CD4-positive, alpha-beta T cell treated with Interleukin-17A for 4 hours (primary cell): ENCODE data around the gene PIGZ.

Experiments used
- DNase-seq: peaks from one replicate; pipeline ENCODE4 v3.0.0-alpha.2; 2020; ENCODE audit warnings: mixed read lengths

Gene PIGZ

DNA sequence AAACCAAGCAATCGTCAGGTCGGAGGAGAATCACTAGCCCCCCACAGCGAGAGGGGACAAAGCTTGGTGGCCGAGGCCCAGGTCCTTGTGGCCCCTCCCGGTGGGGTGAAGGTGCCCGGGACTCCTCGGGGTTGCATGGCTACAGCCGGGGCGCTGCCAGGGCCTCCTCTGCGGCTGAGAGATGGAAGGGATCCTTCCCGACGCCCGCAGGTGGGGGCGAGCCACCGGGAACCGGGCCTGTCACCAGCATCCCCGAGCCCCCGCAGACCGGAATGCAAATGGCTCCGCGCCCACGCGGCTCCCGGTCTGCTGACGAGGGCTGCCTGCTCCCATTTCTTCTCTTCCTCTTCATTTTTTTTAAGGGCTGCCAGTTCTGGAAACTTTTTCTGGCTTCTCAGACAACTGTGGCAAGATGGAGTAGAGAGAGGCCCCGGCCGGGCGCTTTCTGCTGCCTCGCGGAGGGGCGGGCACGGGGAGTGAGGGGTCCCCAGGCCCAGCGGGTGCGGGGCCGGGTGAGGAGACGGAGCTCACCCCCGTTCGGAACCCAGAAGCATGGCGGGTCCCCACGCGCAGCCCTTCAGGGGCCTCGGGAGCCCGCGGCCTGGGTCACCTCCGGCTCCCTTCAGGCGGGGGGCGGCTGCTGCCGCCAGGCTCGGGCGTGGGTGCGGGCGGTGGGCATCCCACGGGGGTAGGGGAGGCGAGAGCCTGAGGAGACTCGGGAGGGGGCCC is 33.5 kb upstream of the PIGZ start:
- no peak for DNase-seq

DNA sequence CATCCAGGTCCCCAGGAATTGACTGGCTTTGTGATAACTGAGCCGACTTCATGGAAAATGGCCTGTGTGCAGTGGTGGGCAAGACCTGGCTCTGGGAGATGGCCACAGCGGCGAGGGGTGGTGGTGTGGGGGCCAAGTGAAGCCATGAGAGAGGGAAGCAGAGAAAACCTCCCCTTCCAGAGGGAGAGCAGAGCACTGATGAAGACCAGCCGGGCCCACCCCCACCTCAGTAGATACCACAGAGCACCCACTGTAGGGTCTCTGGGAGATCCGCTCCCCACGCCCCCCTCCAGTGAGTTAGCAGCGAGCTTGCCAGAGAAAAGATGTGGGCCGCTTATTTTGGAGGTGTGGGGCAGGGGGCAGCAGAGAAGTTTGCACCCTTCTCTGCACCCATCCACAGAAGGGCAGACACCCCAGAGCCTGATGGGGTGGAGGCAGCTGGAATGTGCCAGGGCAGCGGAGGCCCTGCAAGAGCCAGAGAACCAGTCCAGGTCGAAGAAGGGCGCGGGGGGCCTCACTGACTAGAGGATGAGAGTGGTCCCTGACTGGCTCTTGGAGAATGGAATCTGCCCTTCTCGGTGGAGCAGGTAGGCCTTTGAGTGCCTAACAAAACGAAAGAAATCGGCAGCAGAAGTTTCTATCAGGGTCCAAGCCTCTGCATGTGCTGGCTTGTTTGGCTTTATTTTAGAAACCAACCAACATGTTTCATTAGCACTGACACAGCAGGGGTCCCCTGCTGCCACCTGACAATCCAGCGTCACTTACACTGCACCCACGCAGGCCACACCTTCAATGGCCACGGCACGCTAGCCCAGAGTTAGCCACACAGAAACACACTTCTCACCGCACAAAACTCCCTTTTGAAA is 32.7 kb upstream of the PIGZ start:
- no peak for DNase-seq

DNA sequence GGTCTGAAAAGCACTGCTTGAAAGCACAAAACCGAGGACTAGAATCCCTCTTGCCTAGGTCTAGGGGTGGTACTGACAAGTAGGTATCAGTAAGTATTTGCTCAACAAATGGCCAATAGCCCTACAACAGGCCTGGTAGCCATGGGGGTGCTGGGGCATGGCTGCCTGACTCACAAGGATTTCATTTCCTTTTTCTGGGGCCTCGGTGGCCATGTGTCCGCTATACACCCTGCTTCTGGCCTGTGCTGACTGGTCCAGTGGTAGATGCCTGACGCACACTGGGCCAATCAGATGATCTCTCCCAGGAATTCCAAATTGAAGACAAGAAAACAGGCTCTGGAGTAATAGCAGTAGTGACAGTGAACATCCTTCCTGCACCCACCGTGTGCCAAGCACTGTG is 31.6 kb upstream of the PIGZ start:
- no peak for DNase-seq

DNA sequence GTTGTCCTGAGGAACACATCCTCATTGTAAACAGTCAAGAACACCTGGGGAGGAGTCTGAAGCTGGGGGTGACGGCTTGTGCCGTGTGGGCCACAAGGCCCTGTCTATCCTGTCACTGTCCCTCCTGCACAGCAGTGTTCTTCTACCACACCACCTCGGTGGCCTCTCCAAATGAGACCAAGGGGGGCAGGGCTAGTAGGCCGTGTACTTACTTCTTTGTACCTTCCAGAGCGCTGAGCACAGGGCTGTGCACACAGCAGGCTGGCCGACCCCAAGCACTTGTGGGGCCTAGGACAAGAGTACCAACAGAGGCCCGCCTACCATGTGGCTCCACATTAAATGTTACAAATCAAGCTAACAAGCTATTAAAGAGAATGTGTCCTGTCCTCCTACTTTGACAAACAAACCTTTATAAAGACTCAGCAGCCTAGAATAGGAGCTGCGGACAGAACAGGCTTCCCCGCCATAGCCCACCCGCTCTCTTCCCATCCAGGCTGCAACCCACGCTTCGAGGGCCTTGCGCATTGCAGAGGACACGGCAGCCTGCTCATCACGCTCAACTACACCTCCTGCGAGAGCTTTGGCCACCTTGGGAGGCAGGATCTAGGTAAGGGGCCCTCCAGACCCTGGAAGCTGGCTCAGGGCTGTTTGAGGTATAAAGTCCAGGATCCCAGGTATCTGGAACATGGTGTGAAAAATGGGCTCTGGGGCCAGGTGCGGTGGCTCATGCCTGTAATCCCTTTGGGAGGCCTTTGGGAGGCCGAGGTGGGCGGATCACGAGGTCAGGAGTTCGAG is 30.5 kb upstream of the PIGZ start:
- no peak for DNase-seq

DNA sequence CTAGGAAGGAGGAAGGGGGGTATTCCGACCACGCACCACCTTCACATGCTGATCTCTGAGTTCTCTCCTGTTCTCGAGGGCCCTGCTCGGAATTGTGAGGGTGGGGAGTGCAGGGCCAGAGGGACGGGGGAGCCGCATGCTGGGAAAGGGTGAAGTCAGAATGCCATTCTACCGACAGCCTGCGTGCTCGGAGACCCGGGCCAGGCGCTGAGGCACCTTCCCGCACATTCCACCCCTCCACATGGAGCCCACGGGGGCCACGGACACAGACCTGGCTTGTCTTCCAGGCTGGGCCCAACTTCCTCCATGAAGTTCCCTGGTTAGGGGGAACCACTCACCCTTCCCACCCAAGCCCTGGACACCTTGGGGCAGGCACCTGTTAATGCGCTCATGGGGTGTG is 28.7 kb upstream of the PIGZ start:
- DNase-seq, result no peak

DNA sequence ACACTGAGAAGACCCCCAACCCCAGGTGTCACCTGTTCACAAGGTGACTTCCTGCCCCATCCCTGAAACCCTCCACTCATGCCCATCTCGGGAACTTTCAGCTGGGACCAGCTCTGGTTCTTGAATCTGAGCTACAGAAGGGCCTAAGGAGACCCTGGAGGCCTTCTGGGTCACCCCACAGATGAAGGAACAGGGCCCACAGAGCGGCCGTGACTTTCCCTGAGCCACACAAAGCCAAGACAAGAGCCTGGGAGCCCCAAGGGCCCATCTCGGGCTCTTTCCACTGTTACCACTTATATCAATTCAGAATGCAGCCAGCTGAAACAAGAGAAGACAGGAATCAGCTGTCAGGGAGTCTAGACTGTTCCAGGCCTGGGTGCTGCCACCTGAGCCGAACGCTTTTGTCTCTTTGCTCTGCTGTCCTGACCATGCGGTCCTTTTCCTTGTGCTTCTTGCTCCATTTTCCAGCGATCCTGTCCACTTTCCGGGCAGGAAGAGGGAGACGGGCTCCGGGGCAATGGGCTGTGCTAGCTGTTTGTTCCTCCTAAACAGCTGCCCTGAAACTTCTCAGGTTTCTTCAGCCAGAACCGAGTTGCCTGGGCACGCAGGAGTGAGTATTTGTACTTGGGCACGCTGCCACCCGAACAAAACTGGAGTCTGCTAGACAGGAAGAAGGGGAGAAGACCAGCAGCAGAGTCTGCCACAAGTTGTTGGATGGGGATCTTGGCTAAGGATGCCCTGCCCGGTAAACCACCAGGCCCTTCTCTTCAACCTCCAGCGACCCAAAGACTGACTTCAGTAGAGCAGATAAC is 28.0 kb upstream of the PIGZ start:
- no peak for DNase-seq

DNA sequence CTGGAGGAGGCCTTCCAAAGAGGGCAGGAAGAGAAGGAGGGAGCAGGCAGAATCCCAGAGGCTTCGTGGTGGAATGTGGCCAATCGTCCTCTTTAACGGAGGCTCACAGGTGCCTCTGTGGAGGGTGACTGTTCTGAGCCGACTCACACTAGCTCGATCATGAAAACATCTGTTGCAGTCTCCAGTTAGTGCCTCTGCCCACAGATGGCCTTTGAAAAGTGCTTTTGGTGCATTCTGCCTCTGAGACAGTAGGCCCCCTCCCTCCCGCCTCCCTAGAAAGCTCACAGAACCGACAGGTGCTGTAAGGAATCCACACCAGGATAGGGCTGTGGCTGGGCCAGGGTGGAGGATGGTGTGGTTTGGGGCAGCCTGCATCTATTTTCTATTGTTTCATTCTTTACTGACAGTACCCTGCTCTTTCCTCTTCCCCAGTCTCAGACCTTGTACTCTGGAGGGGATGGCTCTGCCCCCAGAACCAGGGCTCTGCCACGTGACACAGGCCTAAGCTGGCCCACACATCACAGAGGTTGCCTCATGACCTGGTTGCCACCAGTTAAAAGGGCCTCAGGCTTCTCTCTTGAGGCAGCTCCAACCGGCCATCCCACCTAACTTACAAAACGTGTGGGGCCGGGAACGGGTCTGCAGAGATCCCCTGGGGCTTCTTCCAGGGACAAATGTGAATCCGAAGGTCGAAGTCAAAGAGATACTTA is 27.2 kb upstream of the PIGZ start:
- DNase-seq, result no peak

DNA sequence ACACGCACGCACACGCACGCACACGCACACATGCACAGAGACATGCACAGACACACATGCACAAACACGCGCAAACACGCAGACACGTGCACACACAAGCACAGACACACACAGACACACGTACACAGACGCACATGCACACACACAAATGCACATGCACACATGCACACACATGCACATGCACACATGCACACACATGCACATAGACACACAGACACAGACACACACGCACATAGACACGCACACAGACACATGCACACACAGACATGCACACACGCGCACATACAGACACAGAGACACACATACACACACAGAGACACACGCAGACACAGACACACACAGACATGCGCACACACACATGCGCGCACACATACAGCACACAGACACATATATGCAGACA is 26.4 kb upstream of the PIGZ start:
- DNase-seq, result no peak

DNA sequence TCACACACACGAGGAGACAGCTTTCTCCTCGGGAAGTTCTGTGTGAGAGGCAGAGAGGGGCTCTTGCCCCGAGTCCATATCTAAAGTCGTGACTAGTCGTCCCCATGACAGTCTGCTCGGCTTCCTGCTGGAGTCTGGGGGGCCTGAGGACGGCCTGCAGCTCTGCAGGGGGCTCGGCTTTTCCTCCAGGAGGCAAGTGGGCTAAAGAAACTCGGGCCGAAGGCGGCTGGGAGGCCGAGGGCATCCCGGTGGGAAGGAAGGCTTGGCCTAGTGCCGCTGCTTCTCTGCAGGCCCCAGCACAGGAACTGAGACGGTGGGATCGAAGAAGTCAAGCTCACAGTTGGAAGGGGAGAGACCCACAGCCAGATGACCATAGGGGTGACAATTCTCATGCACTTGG is 25.4 kb upstream of the PIGZ start:
- DNase-seq, result no peak

DNA sequence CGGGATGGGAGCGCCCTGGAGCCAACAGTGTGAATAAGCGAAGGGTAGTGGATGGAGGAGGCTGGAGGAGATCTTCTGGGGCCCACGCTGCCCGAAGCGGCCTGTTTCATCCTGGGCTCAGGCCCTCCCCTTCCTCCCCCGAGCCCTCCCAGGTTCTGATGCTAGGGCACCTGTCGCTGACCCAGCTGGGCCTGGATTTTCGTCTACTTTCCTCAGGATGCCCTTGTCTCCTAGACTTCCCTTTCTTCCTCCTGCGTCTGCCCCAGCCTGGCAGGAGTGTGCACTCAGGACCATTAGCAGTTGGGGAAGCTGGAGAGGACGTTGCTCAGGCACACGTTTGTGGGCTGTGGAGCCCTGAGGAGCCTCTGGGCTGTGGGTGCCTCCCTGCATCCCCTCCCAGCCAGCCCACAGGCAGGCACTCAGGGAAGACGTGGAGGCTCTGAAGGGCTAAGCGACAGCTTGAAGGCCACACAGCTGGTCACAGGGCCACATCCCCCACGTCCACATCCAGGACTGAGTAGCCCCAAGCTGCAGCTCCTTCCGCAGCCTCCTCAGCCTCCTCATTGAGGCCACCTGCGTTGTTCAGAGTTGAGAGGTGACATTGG is 23.9 kb upstream of the PIGZ start:
- DNase-seq, result no peak

DNA sequence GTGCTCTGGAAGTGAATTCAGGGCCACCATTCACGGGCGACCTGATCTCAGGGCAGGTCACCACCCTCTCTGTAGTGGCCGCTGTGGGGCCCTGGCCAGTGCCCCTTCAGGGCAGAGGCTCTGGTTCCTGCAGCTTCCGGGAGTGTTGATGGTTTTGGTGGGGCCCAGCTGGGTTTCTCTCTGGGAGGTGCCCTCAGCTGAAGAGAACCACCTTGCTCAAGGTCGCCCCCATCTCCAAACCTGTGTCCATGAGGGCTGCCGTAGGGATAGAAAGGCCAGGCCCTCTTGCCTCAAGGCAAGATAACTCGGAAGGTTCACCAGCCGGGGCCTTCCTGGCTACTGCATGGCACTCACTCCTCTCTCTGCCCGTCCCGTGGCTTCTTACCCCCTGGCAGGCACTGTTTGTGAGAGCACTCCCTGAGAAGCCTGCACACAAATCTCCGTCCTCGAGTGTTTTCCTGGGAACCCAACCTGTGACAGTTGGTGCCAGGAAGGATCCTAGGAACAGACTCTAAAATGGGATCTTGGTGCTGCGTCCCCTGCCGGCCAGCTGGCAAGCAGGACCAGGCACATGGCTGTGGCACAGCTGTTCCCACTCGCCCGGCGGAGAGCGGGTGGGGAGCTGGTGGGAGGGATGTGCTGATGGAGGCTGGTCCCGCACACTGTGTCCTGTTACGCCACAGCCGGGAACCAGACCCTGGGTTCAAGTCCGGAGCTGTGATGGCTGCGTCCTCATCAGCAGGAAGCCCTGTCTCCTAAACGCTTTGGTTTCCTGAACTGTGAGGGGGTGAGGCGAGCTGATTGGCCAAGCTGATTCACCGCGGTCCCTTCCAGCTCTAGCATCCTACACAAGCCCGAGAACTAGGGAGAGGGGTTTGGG is 23.2 kb upstream of the PIGZ start:
- DNase-seq, result no peak

DNA sequence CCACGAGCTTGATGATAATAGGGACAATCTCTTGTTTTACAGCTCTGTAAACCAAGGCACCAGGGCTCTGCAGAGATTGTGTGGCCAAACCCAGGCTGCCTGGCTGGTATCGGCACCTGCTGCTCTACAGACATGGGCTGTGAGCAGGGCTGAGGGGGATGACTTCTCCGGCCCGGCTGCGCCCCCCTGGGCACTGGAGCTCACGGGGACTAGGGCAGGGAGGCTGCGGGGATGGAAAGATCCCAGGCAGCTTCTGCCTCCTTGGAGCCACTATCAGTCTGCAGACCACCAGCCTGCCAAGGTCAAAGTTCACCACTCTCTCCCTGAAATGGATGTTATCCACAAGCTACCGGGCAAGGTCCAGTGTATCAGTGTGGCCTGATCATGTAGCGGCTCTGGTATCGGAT is 22.0 kb upstream of the PIGZ start:
- no peak for DNase-seq

DNA sequence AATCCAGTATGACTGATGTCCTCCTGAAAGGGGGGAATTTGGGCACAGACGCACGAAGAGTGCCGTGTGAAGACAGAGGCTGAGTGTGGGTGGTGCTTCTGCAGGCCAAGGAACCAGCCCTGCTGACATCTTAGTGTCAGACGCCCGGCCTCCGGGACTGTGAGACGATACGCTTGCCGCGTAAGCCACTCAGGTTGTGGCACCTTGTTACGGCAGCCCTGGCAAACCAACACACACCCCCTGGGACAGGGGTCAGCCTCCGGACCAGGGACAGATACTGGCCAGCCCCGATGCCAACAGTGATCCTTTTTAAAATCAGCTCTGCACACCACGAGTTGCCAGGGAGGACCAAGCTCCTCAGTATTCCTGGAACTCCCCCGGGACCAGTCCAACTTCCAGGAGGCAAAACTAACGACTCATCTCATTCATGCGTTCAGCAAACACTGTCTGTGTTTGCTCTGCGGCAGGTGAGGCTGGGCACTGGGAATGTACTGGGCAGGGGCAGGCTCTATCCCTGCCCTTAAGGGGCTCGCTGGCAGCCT is 21.2 kb upstream of the PIGZ start:
- DNase-seq, result no peak

DNA sequence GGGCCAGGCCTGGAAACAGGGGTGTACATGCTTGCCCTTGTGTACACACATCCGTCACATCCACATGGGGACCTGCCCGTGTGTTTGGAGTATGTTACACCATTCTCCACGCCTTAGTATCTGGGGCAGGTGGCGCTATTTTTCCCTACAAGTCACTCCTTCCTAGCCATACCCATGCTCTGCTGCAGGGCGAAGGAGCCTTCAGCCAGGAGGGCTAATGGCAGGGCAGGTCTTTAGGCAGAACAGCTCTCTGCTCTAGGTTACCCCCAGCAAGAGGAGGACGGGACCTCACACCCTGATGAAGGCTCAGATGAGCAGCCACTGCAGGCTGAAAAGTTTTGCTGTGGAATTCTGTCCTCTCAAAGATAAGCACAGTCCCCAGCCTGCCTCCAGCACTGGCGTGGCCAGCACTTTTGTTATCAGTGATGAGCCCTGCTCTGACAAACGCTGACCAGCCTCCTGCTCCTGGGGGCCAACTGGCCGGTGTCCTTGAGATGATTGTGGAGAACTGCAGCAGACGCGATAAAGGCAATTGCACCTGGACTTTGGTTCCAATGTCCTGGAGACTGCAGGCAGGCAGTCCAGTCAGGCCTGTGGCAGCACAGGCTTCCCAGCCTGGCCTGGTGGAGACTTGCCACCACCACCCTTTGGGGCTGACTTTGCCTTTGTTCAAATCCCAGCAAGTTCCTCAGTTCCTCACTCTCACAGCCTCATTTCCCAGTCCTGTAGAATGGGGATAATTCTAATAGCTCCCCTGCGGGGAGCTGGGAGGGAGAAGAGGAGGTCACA is 19.8 kb upstream of the PIGZ start:
- DNase-seq, result no peak

DNA sequence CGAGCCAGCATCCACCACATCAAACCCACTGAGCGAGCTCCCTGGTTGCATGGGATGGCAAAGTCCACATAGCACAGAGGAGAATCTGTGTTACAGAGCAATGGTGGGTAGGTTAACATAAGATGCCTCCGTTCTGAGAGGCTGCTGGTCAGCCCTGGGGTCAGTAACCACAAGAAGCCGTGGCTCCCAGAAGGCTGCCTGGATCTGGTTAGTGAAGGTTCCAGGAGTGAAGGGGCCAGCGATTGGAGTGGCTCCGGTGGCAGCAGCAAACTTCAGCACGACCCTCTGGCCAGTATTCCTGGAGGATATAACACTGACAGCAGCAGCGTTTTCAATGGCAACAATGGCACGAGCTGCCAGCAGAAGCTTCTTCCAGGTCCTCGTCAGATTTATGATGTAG is 18.4 kb upstream of the PIGZ start:
- no peak for DNase-seq

DNA sequence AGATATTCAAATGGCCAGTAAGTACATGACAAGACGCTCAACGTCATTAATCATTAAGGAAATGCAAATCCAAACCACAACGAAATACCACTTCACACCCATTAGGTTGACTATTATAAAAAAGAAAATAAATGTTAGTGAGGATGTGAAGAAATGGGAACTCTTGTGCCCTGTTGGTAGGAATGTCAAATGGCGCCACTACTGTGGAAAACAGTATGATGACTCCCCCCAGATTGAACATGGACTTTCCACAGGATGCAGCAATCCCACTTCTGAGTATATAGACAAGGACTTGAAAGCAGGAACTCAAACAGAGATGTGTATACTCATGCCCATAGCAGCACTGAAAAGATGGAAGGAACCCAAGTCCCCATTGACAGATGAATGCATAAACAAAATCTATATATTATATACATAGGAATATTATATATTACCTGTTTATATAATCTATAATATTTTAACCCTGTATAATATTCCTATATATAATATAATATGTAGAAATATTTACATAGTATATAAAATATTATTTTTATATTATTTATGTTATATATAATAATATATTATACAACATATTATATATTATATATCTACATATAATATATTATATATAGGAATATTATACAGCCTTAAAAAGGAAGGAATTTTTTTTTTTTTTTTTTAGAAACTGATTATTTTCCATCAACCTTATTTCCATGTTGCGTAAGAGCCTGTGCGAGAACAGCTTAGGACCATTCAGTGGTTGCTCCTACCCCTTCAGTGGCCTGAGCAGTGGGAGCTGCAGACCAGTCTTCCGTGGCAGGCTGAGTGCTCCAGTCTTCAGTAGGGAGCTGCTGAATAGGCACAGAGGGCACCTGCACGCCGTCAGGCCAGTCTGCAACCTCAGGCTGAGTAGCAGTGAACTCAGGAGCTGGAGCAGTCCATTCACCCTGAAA is 17.6 kb upstream of the PIGZ start:
- DNase-seq, result no peak

DNA sequence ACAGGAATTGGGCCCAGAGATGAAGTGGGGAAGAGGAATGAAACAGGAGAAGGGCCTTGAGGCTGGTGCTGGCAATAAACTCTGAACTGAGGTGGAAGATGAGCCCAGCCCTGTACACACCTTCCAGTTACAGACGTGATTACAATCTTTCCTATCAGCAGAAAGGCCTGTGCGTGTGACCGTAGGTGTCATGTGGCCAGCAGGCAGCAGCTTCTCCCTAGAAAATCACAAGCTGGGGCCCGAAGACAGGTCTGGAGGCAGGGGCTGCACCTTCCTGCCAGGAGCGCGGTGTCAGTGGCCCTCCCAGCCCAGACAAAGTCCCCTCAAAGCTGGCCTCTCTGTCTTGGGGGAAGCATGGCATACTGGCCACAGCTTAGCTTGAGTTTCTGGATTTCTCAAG is 16.7 kb upstream of the PIGZ start:
- no peak for DNase-seq

DNA sequence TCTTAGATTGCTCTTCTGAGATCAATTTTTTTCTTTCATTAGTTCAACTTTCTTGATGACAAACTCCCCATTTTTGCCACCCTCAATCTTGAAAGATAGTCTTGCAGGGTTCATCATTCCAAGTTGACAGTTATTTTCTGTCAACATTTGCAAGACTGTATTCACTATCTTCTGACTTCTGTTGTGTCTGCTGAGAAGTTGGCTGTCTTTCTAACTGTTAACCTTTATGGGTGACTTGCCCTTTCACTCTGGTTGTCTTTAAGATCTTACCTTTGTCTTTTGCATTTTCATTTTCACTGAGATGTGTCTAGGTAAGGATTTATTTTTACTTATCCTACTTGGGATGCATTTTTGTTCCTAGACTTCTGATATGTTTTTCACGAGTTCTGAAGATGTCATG is 14.6 kb upstream of the PIGZ start:
- no peak for DNase-seq
